Left forelimb (tissue), 1 donor: ENCODE measurements around the gene KHDC4.

Source experiments
- DNase-seq: peaks from one replicate; pipeline ENCODE4 v3.0.0-alpha.2; 2018; ENCODE audit warnings: low spot score

KHDC4 gene

DNA sequence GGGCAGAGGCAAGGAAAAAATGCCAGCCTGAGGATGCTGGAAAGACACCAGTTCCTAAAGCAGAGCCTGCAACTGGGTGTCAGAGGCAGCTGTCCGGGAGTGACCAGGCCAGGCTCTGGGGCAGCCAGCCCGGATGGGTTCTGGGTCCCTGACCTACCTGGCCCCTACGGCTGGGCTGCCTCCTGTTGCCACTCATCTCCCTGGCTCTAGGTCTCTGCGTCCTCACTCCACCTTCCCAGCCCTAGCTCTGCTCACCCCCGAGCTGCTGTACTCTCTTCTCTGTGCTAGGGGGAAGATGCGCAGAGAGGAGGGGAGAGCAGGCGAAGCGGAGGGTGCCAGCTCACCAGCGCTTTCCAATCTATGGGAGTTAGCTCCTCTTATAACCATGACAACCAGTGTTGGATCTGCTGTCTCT is 35.2 kb upstream of the KHDC4 start:
- DNase-seq = no peak

DNA sequence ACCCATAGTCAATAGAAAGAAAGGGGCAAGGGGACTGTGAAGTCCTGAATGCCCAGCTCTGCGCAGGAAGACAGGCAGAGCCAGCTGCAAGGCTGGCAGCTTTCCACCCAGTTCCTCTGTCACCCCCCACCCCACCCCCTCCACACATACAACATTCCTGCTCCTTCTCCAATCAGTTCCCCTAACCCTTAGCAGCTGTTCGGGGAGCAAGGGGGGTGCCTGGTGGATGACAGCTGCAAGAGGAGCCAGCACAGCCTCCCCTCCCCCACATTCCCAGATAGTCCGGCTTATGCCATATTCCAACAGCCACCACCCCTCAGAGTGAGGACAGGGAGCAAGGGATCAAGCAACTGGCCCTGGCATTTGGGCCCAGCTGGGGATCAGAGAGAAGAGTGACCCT is 34.5 kb upstream of the KHDC4 start:
- DNase-seq = peak; percentile 86

DNA sequence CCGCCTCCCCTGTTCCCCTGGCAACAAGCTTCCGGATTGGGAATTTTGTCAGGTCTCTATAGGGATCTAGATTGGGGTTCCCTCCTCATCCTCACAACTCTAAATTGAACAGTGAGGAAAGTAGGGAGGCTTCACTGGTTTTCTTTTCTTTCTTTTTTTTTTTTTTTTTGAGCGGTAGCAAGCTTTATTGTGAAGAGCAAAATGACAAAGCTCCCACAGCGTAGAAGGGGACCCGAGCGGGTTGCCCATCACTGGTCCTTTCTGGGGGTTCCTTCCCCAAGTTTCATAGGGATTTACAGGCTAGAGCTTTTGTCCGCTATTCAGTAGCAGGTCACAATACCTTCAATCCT is 33.8 kb upstream of the KHDC4 start:
- no peak for DNase-seq

DNA sequence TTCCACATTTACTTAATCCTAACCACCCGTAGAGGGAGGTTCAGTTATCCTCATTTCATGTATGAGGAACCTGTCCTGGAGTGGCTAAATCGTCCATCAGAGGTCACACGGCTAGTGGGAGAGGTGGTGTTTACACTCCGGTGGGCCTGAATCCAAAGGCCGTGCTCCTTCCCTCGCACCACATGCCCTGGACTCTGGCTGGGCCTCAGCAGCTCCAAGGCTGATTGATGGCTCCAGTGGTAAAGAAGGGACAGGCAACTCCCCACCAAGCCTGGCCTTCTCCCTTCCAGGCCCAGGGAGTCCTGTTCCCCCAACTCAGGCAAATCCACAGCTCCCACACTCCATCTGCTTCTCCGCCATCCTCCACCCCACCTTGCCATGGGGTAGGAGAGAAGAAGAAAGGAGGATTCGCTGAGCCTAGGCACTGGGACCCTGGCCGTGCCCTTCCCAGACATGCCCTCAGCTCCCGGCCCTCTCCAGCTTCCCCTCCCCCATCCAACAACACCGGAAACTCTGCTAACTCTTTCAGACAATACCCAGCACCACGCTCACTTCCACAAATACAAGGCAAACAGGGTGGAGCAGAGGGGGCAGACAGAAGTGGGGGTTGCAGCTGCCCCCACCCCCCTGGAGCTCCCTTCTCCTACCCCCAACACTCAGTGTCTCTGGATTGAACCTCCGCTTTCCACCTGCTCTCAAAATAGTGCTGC is 33.3 kb upstream of the KHDC4 start:
- no peak for DNase-seq

DNA sequence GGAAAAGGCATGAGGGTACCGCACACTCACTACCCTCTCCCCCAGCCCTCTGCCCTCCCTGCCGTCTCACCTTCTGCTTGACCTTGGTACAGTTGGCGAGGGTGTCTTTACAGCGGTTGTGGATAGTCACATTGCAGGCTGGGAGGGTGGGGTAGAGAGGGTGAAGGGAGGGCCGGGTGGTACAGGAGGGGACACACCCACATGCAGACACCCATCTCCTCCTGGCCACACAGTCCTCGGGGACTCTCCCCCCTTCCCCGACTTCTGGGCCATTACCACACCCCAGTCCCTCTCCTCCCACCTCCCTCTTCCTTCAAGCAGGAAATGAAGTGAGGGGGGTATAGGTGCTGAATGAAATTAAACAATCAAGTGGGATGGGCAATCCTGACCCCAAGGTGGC is 32.5 kb upstream of the KHDC4 start:
- no peak for DNase-seq

DNA sequence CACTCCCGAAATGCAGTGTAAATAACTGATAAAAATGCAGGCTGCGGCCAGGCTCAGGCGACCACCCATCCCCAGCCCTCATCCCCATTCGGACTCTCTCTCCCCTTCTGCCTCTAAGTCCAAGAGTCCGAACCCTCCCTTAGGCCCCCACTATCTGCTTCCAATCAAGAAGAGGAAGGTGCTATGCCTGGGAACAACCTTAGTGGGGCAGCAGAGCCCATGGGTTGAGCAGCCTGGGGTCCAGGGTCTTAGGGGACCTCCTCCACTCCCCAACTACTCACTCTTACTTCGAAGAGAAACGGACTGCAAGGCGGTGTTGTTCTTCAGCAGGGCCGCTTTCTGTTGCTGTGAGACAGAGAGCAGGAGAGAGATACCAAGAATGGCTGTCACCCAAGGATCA is 31.9 kb upstream of the KHDC4 start:
- DNase-seq = no peak

DNA sequence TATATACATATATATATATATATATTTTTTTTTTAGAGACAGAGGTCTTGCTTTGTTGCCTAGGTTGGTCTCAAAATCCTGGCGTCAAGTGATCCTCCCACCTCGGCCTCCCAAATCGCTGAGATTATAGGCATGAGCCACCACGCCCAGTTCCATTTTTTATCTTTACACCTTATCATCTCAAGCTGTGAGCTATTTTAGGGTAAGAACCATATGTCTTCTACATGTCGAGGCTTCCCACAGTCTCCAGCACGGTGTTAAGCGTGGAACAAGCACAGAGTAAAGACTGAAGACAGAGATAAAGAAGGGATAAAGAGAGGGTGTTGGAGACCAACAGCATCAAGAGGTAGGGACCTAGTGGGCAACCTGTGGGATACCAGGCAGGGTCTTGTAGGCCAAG is 30.0 kb upstream of the KHDC4 start:
- no peak for DNase-seq

DNA sequence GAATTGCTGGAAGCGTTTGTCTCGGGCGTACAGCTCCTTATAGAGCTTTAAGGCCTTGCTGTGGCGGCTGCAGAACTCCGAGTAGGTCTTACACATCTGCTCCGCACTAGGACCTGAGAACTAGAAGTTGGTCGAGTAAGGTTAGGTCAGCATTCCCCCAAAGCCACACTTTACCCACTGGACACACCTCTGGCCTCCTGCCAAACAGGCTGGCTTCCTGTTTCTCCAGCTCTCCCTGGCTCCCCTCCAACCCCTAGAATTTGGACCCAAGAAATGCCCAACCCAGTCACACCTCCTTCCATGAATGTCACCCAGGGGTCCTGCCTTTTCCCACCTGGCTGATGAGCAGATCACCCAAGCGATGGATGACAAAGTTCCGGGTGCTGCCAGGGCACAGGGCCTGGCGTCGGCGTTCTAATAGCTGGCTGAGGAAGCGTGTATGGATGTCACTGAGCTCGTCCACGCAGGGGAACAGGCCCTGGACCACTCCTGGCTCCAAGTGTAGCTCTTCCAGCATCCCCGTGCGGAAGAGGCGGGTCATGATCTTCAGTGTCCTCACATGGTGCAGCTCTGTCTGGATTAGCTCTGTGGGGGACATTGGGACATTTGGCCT is 28.5 kb upstream of the KHDC4 start:
- DNase-seq = no peak

DNA sequence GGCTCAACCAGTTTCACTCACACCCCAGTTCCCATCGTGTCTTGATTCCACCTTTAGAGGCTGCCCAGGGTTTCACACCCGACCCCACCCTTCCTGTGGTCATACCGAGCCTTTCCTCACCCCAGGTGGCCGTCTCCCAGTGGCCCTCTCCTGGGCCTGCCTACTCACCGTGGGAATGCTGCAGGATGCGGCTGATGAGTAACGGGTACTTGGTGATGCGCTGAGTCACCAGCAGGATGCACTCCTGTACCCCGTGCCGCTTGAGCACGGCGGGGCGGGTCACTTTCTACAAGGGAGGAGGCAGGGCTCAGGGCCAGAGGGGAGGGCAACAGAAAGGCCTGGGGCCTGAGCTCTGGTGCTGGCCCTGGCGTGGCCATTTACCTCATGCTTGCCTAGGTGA is 27.7 kb upstream of the KHDC4 start:
- no peak for DNase-seq

DNA sequence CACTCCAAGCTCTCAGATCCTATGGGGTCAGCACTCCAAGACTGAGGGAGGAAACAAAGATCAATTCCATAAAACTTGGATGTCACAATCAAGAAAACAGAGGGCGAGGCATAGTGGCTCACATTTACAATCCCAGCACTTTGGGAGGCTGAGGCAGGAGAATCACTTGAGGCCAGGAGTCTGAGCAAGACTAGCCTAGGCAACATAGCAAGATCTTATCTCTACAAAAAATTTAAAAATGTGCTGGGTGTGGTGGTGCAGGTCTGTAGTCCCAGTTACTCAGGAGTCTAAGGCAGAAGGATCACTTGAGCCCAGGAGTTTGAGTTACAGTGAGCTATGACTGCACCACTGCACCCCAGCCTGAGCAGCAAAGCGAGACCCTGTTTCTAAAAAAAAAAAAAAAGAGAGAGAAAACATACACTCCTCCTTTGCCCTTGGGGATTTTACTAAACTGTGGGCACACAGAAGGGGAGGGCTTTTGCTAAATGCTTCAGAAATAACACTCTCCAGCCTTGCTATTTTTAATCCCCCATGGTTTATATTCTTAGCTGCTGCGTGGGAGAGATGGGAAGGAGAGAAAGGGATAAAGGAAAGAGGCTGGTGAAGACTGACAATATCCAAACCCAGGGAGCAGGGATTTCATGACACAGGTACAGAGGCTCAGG is 26.0 kb upstream of the KHDC4 start:
- no peak for DNase-seq

DNA sequence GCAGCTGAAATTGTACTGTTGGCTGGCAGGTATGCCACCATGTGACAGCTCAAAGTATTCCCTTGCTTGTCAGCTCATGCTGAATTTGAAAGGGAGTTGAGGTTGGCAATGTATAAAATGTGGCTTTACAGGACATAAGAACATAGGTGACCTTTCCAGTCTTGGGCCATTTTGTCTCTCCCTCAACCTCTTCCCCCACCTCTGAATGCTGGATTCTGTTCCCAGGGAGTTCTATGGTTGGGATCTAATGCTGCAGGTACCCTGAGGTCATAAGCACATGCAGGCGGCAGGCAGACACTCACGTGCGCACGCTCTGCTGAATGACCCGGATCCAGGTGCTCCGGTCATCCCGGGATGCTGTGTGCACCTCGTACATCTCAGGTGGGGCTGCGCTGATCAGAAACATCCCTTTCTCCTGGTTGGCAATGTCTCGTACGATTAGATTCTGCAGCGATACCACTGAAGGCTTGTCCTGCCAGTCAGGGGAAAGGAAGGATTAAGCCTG is 23.2 kb upstream of the KHDC4 start:
- no peak for DNase-seq

DNA sequence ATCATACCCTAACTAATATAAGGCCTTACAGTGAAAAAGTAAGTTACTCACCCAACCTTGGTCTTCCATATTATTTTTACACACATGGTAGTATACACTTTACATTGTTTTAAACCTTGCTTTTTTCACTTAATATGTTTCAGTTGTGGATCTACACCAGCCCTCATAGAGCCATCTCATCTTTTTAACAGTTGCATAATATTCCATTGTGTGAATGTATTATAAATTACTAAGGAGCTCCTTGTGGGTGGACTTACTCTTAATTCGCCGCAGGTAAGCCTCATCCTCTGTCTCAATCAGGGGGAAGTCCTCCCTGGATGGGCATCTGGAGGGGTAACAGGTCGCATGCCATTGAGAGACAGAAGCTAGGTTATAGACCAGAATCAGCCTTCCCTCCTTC is 20.4 kb upstream of the KHDC4 start:
- DNase-seq = no peak

DNA sequence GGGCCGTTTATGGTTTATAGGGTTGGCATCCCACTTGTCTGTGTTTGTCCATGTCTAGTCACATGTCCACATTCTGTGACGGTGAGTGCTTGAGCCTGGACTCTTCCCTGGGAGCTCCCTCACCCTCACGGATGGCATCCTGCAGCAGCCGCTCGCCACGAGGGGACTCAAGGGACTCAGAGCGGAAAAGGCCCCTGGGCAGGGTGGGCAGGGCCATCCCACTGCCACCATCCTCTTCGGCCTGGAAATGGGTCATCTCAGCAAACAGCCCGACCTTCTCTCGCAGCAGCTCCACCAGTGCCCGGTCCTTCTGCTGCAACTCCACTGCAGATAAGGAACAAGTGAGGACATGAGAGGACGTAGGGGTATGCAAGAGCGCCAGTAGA is 18.3 kb upstream of the KHDC4 start:
- DNase-seq = no peak

DNA sequence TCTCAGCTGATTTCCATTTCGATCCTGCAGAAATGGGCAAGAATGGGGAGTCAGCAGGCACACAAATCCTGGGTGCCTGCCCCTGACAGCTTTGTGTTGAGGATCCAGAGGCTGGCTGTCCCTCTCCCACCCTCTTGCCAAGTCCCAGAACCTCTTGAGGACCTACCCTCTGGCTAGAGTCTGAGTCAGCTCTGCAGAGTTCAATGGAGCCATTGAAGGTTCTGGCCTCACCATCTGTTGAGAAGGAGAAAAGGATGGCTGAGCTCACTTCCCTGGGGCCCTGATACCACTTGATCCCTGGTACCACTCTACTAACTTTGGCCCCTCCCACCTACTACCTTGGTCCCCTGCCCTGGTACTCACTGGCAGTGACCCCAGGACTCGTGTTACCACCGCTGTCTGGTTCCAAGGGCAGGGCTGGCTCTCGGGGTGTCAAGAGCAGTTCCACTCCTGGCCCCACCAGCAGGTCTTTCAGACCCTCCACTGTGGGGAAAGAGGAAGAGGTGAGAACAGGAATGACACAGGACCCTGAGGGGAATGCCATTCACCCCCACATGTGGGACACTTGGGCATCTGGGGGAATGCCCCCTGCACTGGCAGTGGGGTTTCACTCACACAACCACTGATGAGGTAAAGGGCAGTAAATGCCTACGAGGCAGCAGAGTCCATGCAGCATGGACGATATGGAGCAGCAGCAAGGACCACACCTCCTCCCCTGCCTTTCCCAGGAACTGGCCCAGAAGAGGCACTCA is 17.7 kb upstream of the KHDC4 start:
- DNase-seq = no peak

DNA sequence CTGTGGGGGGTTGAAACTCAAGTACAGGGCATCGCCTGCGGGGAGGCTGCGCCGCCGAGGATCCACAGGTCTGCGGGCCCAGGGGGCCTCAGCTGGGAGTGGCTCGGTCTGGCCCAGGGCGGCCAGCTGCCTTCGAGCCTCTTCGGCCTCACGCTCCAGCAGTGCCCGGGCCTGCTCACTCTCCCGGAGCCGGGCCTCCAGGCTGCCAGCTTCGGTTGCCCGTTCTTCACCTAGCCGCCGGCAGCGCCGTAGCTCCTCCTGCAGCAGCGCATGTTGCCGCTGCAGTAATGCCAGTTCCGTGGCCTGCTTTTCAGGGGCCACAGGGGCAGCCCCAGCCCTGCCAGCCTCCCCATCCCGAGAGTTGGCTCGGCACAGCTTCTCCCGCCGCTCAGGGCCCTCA is 16.6 kb upstream of the KHDC4 start:
- DNase-seq = no peak

DNA sequence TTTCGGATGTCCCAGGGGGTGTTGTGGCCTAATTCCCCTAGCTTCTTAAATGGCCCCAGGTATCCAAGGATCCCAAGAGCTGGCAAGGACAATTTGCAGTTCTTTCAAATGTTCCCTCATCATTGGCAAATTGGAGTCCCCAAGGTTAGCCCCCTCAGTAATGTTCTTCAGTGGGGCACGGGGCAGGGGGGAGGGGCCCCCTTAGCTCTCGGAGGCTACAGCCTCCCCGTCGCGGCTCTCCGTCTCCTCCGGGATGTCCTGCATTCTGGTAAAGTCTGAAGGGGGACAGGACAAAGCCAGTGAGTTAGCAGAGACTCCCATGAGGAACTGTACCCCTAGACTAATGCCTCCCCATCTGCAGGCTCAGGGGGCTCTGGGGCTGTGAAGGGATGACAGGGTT is 13.5 kb upstream of the KHDC4 start:
- no peak for DNase-seq

DNA sequence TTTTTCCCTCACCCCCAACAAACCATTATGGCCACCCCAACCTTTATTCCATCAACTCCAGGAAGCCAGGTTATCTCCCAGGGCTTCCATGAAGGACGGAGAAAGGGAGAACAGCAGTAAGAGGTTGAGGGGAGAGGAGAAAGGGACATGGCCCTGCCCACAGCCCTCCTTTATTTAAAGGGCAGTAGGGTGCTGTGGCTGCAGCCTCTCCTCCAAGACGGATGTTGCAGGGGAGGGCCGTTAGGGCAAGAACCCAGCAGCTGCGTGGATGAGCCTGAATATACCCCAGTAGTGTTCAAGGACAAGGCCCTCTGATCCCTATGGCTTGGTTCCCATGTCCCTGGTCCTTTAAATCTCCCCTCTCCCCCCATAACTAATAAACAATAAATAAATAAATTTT is 13.1 kb upstream of the KHDC4 start:
- peak; percentile 18 for DNase-seq

DNA sequence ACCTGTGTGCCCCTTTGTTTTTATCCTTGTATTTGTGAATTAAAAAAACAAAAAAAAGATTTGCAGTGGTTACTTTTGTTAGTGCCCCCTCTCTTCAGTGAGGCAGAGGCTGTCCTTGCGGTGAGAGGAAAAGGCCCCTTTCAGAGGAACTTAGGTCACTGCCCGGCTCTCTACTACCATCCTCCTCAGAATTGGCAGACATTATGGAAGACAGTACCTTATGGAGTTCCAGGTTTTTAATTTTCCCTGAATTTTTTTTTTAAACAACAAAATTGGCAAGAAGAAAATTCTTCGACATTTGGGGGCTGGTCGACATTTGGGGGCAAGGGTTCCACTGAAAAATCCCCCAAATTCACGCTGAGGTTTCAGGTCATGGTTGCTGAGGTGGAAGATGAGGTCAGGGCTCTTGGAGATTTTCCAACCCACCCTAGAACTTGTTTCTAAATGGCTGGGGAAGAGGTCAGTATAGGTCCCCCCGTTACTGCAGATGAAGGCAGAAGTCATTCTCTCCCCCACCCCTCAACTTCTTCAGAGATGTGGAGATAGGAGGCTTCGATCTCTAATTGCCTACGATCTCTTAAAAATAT is 12.5 kb upstream of the KHDC4 start:
- no peak for DNase-seq

DNA sequence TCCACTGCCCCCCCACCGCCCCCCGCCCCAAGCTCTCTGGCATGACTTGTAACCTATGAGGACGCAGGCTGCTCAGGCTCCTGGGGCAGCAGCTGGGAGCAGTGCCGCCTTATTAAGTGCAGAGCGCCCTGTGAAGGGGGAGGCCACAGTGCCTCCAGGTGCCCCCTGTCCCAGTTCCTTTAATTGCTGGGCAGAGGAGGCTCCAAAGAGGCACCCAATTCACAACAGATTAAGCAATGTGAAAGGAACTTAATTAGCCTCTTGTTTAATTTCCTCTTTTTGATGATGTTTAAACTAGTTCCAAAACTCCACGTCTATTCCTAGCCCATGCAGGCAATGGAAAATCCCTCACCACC is 10.2 kb upstream of the KHDC4 start:
- DNase-seq = no peak

DNA sequence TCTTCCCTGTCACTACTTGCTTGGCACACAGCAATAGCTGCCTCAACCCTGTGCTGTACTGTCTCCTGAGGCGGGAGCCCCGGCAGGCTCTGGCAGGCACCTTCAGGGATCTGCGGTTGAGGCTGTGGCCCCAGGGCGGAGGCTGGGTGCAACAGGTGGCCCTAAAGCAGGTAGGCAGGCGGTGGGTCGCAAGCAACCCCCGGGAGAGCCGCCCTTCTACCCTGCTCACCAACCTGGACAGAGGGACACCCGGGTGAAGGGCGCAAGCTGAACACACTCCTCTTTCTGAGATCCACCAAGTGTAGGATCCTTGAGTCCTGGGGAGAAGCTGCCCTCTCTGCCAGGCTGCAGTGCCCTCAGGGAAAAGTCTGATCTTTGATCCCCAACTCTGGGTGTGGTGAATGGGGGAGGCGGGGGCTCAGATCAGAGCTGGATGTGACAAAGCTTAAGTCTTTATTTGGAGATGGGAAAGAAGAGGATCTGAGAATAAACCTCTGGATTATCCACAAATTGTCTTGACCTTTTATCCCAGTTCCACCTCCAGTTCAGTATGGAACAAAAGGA is 8.4 kb upstream of the KHDC4 start:
- no peak for DNase-seq

DNA sequence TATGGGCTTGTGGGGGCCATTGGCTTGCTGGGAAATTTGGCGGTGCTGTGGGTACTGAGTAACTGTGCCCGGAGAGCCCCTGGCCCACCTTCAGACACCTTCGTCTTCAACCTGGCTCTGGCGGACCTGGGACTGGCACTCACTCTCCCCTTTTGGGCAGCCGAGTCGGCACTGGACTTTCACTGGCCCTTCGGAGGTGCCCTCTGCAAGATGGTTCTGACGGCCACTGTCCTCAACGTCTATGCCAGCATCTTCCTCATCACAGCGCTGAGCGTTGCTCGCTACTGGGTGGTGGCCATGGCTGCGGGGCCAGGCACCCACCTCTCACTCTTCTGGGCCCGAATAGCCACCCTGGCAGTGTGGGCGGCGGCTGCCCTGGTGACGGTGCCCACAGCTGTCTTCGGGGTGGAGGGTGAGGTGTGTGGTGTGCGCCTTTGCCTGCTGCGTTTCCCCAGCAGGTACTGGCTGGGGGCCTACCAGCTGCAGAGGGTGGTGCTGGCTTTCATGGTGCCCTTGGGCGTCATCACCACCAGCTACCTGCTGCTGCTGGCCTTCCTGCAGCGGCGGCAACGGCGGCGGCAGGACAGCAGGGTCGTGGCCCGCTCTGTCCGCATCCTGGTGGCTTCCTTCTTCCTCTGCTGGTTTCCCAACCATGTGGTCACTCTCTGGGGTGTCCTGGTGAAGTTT is 7.8 kb upstream of the KHDC4 start:
- no peak for DNase-seq
